Fibroblast of peridontal ligament (primary cell): ENCODE results near the gene ASMT.
"Not testable (repeated sequence)": the region's sequence is repeated elsewhere in the genome, so short reads cannot be mapped to it uniquely, and the experiment has no call there.

Experiments used
- DNase-seq: peaks from one replicate; pipeline ENCODE4 v3.0.0-alpha.2; 2010; ENCODE audit errors: extremely low read depth

Gene ASMT

DNA sequence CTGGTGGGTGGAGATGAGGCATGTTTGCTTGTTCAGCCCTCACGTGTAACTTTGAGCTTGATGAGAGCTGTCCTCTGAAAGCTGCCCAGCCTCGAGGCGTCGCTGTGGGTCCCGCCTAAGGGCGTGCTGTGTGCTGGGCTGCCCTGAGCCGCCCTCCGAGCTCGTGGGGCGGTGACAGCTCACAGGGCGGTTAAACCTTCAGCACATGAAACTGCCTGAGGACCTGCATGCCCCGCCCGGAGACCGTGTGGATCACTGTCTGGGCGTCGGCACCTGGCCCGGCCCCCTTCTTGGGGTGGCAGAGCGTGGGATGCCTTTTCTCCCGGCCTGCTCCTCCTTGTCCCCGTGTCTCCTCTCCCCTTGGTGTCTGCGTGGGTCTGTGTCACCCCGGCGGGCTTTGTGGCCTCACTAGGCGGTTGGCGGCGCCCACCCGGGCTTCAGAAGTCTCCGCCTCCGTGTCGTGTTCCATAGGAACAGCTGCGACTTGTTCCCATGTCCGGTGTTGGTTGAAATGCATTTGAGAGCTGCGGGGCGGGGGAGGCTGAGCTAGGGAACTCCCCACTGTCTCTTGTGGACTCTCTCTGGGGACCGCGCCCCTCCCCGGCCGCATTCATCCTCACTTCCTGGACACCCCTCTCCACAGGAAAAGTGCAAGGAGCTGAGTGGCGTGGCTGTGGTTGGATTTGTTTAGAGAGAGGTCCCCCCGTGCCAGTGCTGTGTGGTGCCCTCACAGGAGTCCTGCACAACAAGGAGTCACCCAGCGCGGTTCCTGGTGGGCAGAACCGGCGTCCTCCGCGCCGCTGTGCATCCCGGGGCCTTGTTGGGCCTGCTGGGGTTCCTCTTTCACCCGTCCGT lies 16.6 kb upstream of the ASMT start:
- no peak for DNase-seq

DNA sequence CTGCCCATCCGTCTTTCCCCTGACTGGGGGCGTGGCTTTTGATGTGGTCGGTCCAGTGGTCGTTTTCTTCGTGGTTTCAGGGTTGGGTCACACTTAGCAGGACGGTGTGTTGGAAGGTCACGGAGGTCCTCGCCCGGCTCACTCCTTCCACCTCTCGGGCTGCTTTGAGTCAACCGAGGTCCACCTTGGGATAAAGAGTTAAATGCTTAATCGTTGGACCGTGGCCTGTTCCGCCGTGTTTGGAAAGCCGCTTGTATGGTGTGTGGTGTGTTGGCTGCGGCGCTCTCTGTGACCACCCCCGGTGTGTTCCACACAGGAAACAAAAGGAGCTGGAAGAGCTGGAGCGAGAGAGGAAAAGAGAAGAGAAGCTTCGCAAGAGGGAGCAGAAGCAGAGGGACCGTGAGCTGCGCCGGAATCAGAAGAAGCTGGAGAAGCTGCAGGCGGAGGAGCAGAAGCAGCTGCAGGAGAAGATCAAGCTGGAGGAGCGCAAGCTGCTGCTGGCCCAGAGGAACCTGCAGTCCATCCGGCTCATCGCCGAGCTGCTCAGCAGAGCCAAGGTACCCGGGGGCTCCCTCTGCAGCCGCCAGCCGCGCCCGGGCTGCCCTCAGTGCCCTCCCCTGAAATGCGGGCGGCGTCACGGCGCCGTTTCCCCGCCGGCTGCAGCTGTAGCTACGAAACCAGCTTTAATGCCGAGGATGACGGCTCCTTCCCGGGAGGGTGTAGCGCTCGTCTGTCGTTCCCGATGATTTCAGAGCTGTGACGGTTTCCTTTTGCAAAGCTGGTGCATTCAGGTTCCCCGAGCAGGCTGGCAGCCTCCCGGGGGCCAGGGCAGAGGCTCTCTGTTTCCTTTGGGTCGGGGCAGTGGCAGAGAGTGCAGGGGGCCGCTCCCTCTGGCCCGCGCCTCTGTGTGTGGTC lies 15.7 kb upstream of the ASMT start:
- no peak for DNase-seq

DNA sequence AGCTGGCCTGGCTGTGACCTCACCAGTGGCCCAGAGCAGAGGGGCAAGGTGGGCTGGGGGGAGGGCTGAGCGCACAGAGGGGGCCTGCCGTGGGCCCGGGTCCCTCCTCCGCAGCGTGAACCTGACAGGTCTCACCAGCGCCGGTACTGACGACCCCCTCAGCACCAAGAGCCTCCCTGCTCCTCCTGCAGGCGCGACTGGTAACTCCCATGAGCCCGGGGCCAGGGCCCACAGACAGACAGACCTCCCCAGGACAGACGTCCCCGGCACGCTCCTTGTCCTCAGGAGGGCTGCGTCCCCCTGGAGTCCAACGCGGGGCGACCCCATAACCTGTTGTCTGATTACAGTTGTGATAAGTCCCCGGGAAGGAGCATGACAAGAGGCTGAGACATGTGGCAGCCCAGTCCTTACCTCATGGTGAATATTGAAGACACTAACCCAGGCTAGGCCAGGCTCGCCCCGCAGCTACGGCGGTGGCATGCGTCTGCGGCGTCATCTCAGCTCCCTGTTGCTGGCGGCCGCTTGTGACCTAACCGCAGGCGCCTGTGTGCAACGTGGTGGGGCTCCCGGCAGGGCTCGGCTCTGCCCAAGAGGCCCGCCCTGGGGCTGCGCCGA lies 15.0 kb upstream of the ASMT start:
- DNase-seq: no peak

DNA sequence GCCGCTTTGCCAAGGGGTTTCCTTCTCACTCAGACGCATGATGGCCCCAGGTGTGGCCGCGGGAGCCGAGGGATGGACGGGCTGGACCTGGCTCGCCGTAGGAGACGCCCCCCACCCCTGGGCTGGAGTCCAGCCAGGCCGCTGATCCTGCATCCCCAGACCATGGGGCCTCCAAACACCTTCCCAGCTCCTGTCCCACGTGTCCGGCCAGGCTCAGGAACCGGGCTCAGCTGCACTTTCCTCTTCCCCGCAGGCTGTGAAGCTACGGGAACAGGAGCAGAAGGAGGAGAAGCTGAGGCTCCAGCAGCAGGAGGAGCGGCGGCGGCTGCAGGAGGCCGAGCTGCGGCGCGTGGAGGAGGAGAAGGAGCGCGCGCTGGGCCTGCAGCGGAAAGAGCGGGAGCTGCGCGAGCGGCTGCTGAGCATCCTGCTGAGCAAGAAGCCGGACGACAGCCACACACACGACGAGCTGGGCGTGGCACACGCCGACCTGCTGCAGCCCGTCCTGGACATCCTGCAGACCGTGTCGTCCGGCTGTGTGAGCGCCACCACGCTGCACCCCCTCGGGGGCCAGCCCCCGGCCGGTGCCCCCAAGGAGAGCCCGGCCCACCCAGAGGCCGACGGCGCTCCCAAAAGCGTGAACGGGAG lies 14.3 kb upstream of the ASMT start:
- DNase-seq: no peak

DNA sequence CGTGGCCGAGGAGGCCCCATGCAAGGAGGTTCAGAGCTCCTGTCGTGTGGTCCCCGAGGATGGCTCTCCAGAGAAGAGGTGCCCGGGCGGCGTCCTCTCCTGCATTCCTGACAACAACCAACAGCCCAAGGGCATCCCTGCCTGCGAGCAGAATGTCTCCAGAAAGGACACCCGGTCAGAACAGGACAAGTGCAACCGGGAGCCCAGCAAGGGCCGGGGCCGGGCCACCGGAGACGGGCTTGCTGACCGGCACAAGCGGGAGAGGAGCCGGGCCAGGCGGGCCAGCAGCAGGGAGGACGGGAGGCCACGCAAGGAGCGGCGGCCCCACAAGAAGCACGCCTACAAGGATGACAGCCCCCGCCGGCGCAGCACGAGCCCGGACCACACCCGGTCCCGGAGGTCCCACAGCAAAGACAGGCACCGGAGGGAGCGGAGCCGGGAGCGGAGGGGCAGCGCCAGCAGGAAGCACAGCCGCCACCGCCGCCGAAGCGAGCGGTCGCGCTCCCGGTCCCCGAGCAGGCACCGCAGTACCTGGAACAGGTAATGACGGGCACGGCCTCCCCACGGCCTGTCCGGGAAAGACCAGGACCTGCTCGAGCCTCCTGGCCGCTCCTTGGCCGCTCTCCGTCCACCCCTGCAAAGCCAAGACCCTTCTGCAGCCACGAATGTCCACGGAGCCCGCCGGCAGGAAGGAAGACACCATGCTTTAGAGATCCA lies 13.7 kb upstream of the ASMT start:
- no peak for DNase-seq

DNA sequence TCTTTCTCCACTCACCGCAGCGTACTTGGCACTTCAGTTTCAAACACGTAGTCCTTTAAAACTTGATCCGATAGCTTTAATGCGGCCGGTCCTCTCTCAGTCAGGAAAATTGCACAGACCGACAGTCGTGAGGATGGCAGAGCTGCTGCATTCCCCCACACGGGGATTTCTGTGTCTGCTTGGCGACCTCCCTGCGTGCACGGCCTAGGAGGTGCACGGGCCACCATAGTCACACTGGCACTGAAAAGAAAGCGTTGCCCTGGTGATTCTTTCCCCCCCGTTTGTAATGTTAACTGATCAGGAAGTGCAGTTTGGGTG lies 13.1 kb upstream of the ASMT start:
- no peak for DNase-seq

DNA sequence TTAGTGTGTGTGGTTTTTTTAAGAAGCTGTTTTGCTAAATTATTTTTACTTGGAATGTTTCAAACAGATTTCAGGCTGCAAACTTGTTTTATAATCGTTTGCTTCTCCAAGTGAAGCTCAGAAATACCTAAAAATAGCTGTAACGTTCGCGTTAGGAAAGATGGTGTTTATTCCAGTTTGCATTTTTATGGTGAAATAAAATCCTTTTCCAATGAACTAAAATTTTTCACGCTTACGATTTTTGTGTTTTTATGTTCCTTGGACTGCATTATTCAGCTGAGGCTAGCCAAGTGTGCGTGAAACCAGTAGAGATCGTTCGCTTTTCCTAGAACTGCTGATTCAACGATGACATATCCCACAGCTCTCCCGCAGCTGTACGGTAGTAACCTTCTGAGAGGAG lies 12.6 kb upstream of the ASMT start:
- no peak for DNase-seq

DNA sequence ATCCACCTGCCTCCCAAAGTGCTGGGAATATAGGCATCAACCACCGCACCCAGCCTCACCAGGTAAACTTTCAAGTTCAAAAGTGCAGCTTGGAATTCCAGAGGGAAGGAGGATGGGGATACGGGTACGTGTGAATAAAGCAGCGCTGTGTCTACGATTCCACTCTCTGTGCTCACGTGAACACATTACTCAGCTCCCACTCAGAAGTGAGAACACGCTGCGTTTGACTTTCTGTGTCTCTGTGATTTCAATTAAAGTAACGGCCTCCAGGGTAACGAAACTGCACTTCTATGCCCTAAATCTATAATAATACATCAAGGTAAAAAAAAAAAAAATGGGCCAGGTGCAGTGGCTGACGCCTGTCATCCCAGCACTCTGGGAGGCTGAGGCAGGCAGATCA lies 8.4 kb upstream of the ASMT start:
- no peak for DNase-seq

DNA sequence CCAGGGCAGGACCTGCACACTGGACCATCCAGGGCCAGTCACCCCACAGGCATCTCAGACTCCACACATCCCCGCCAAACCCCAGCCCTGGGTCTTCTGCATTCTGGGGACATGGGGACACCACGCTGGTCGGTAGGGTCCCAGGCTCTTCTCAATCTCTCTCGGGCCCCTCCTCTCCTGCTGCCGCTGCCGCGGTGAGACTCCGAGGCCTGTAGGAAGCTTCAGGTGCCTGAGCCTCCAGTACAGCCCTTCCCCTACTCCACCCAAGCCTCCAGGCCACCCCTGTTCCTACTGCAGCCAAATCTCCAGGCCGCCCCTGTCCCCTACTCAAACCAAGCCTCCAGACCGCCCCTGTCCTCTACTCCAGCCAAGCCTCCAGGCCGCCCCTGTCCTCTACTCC lies 5.5 kb upstream of the ASMT start:
- DNase-seq: no peak

DNA sequence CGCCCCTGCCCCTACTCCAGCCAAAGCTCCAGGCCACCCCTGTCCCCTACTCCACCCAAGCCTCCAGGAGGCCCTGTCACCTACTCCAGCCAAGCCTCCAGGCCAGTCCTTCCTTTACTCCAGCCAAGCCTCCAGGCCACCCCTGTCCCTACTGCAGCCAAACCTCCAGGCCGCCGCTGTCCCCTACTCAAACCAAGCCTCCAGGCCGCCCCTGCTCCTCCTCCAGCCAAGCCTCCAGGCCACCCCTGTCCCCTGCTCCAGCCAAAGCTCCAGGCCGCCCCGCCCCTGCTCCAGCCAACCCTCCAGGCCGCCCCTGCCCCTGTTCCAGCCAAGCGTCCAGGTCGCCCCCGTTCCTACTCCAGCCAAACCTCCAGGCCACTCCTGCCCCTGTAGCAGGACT lies 5.1 kb upstream of the ASMT start:
- no peak for DNase-seq

DNA sequence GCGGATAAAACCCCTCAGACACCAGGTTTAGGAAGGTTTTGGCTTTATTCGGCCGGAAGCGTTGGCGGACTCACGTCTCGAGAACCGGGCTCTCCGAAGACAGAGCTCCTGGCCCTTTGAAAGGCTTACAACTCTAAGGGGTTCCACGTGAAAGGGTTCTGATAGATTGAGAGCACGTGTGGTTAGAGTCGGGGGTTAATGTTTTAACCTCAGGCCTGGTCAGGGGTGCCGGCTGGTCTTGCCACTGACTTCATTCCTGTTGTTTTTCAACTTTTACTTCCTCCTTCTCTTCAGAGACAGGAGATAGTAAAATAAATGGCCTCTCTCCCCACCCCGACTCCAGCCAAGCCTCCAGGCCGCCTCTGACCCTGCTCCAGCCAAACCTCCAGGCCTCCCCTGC lies 4.7 kb upstream of the ASMT start:
- no peak for DNase-seq

DNA sequence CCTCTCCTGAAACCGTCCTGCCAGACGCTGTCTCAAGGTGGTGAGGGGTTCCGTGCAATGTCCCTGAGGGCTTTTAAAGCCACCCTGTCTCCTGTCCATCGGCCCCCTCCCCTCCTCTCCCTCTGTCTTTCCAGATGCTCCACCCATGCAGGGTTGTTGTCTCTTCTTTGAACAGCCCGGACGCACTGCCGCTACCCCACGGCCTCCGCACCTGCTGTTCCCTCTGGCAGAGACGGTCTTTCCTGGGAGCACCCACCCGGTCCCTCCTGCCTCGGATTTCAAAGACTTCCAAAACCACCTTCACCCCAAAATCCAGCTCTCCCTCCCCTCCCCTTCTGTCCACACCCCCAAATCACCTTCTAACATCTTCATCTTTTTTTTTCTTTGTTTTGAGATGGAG lies 4.1 kb upstream of the ASMT start:
- DNase-seq: no peak

DNA sequence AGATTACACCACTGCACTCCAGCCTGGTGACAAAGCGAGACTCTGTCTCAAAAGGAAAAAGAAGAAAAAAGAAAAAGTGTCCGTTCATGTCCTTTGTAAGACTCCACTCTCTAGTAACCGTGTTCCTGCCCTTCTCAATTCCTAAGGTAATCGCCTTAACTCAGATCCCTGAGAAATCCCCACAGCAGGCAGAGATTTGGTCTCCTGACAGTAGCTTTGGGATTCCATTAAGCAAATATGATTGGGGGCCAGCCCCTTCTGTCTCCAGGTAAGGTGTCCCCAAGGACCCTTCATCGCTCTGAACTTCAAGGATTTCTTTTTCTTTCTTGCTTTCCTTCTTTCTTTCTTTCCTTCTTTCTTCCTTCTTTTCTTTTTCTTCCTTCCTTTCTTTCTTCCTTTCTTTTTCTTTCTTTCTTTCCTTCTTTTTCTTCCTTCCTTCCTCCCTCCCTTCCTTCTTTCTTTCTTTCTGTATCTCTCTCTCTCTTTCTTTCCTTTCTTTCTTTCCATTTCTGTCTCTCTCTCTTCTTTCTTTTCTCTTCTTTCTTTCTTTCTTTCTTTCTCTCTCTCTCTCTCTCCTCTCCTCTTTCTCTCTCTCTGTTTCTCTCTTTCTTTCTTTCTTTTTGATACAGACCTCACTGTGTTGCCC lies 2.1 kb upstream of the ASMT start:
- DNase-seq: no peak

DNA sequence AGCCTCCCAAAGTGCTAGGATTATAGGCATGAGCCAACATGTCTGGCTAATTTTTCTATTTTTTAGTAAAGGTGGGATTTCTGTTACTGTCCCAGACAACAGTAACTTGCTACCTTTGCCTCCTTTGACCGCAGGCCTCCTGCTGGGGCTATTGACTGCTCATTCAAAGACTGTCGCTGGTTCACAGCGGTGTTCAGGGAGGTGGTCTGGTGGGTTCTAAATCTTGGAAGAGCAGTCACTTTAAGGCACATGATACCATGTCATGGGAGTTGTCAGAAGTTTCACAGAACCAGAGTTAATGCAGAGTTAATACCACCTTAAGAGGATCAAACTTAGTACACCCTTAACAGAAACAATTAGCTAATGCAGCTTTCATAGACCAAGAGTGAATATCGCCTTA lies 3.8 kb downstream of the ASMT start:
- no peak for DNase-seq

DNA sequence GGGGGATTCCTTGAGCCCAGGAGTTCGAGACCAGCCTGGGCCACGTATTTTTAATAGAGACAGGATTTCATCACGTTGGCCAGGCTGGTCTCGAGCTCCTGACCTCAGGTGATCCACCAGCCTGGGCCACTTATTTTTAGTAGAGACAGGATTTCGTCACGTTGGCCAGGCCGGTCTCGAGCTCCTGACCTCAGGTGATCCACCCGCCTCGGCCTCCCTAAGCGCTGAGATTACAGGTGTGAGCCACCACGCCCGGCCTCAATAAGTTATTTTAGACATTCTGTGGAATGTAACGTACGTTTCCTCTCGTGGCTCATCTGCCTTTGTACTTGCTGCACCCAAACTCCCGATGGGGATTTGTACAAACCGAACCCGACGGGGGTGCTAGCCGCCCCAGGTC lies 8.8 kb downstream of the ASMT start:
- no peak for DNase-seq

DNA sequence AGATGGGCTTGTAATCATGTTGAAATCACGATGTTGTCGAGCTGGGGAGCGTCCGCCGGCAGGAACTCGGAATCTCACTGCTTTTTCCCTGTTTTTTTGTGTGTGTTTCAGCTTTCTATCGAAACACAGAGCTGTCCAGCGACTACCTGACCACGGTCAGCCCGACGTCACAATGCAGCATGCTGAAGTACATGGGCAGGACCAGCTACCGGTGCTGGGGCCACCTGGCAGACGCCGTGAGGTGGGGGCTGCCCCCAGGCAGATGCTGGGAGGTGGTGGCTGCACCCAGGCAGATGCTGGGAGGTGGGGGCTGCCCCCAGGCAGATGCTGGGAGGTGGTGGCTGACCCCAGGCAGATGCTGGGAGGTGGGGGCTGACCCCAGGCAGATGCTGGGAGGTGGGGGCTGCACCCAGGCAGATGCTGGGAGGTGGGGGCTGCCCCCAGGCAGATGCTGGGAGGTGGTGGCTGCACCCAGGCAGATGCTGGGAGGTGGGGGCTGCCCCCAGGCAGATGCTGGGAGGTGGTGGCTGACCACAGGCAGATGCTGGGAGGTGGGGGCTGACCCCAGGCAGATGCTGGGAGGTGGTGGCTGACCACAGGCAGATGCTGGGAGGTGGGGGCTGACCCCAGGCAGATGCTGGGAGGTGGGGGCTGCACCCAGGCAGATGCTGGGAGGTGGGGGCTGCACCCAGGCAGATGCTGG lies 9.4 kb downstream of the ASMT start:
- DNase-seq: not testable (repeated sequence)

DNA sequence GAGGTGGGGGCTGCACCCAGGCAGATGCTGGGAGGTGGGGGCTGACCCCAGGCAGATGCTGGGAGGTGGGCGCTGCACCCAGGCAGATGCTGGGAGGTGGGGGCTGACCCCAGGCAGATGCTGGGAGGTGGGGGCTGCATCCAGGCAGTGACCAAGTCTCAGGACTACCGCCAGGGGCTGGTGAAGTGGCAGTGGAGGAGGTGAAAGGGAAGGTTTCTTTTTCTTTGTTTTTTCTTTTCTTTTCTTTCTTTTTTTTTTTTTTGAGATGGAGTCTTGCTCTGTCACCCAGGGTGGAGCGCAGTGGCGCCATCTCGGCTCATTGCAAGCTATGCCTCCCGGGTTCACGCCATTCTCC lies 10.0 kb downstream of the ASMT start:
- not testable (repeated sequence) for DNase-seq

DNA sequence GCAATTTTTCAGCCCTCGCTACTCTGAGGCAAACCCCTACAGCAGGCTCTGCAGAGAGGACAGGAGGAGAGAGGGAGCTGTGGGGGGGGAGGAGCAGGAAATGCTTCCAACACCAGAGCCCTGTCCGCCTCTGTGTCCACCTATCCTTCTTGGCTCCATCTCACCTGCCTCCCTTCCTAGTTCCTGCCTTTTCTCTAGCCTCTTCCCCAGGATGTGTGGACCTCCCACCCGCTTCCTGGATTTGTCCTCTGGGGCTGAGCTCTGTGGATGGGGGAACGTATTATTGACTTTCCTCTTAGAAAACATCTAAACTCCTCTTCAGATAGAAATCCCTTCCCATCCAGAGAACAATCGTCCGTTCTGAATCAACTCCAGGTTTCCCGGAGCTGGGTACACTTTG lies 14.4 kb downstream of the ASMT start:
- DNase-seq: no peak

DNA sequence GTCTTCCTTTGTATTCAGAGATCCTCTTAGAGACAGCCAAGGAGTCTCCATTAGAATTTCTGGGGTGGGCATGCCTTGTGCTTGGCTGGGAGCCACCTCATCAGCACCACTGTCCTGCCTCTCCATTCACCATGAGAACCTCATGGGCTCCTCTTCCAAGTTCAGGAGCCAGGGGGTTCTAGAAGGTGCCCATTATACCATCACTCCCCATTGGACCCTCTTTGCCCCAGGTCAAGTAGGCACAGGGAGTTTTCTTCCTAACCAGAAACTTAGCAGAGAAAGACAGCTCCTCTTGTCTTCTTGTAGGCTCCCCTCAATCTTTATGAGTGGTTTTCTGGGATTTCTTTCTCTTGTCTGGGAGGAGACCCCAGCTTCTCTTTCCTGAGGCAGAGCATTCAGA lies 31.1 kb downstream of the ASMT start:
- no peak for DNase-seq

DNA sequence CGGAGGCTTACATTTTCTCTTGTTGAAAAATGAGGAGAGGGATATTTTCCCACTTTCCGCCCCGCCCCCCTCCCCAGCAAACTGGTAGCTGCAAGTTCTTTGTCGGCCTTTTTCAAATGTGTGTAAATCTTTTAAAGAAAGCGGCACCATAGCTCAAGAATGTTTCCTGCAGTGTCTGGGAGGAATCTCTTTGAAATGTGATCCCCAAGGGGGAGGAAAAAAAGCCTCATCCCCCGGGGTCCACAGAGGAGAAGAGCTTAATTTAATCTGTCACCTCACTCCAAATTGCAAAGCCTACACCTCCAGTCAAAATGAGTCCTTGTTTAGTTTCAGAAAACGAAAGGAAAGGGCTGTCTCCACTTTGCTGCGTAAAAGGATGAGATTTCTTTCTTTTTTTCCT lies 34.8 kb downstream of the ASMT start:
- DNase-seq: peak; percentile 14
